Right kidney (tissue), 1 donor: ENCODE measurements around the gene HDAC4.
"Not testable (repeated sequence)": the region's sequence is repeated elsewhere in the genome, so short reads cannot be mapped to it uniquely, and the experiment has no call there.

Experiments used
- DNase-seq: peaks from one replicate; pipeline ENCODE4 v3.0.0-alpha.2; 2016

Gene HDAC4

DNA sequence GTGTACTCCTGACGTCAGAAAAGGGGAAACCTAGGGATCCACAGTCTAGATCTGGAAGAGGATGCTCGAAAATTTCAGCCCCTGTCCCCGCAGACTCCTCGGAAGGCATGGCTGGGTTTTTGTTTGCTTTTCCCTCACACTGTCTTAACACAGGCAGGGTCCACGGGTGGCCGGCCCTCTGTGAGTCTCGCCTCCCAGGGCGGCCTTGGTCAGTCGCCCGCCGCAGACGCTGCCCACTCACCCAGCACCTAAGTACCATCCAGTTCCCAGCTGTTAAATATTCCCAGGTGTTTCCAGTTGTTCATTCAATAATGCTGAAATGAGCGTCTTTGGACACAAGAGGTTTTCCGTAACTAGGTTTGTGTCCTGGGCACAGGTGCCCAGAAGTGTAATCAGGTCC, 359.8 kb downstream of the HDAC4 start:
- DNase-seq: no peak

DNA sequence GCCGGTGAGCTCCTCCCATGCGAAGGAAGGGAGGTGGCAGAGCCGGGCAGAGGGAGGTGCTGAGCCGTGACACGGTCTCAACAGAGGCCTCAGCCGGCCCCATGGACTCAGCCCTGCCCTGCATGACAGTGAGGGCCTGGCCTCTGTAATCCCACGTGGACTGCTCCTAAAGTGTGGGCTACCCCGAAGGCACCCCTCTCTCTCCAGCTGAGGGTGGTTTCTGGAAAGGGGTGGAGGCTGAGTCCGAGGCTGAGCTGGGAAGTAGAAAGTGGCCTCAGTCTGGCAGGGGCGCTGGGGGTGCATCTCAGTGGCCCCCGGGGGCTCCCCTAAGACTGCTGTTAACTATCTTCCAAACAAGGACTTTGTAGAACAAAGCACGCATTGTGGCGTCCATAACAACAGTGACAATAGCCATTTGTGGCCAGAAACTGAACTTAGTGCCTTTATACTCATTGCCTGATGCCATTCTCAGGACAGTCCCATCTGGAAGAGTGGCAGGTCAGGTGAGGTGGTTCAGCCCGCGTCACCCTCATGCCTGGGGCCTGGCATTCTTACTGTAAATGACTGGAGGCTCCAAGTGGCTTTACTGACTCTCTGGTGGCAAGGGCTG, 360.6 kb downstream of the HDAC4 start:
- DNase-seq: no peak

DNA sequence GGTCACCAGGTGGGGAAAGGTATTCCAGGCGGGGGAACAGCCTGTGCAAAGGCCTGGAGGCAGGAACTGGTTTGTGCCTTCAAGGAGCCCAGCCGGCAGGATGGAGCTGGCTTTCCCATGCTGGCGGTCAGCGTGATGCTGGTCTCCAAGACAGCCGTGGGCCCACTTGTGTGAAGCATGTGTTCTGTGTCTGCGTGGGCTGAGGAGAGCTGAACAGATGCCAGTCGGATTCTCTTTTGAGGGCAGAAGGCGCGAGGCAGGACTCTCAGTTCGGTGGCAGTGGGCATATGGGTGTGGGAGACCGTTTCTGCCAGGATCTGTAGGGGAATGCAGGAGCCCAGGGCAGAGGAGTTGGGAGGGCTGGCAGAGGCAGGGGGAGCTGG, 361.4 kb downstream of the HDAC4 start:
- no peak for DNase-seq

DNA sequence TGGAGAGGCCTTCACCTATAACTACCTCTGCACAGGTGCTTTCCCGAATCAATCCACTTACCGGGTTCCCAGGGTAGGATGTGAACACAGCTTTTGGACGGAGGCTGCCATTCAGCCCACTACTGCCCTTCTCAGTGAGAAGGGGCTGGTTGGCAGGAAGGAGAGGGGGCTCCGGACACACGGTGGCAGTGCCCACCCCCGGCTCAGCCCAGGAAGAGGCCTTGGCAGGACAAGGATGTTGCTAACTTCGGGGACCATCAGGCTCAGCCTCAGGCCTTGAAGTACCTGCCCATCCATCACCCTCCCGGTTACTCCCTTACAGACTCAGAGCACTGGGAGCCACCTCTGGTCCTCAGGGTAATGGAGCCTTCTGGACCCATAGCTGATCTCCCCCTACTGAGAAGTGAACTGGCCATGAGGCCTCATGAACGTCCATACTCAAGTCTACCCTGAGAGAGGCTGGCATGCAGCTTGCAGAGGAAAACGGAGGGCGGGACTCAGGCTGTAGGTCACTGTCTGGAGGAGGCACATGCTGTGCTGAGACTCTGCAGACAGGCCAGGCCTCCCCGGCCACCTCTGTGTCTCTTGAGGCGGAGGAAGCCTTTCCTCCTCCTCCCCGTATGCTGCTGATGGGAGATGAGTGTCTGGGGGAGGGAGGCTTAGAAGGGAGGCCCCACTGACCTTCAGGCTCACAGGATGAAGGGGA, 361.9 kb downstream of the HDAC4 start:
- DNase-seq: no peak

DNA sequence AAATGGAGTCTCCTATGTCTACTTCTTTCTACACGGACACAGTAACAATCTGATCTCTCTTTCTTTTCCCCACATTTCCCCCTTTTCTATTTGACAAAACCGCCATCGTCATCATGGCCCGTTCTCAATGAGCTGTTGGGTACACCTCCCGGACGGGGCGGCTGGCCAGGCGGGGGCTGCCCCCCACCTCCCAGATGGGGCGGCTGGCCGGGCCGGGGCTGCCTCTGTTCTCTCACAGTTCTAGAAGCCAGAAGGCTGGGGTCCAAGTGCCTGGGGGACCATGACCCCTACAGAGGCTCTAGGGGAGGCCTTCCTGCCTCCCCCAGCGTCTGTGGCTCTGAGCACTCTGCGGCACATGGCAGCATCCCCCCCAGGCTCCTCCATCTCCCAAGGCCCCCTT, 362.5 kb downstream of the HDAC4 start:
- DNase-seq: not testable (repeated sequence)

DNA sequence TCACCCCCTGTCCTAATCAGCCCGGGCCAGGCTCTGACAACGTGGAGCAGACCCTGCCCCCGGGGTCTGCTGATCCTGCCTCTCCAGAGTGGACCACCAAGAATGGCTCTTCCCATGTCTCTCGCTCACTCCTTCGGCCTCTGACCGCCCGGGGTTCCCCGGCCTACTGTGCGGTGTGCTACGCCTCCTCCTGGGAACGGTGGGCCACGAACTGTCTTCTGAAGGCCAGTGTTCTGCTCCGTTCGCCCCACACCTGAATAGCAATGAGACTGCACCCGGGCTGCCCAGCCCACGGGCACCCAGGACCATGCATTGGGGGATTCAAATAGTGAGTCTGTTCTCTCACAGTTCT, 363.3 kb downstream of the HDAC4 start:
- DNase-seq: no peak

DNA sequence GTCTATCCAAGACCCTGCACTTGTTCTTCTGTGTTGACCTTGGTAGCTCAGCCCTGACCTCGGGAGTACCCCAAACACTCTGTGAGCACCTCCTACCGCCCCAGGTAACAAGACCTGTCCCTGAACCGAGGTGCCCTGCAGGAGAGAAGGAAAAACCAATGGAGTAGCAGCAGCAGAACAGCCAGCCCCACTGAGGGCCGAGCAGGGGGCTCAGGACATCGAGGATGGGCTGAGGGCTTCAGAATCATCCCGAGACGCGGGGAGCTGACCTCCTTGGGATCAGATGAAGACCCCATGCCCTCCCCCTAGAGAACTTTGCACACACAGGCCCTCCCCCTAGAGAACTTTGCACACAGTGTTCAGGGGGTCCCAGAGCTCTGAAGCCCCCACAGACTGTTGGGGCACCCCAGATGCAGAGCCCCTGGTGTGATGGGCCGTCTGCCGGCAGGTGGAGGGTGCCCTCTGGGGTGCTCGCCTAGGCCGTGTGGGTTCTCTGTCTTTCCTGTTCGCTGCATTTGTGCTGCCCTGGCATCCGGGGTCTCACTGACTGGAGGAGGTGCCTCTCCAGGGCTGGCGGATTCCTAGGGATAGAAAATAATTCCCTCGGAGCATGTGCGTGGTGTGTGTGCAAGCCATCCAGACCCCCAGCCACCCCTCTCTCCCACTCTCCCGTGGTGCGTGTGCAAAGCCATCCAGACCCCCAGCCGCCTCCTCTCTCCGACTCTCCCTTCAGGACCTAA, 363.8 kb downstream of the HDAC4 start:
- DNase-seq: no peak

DNA sequence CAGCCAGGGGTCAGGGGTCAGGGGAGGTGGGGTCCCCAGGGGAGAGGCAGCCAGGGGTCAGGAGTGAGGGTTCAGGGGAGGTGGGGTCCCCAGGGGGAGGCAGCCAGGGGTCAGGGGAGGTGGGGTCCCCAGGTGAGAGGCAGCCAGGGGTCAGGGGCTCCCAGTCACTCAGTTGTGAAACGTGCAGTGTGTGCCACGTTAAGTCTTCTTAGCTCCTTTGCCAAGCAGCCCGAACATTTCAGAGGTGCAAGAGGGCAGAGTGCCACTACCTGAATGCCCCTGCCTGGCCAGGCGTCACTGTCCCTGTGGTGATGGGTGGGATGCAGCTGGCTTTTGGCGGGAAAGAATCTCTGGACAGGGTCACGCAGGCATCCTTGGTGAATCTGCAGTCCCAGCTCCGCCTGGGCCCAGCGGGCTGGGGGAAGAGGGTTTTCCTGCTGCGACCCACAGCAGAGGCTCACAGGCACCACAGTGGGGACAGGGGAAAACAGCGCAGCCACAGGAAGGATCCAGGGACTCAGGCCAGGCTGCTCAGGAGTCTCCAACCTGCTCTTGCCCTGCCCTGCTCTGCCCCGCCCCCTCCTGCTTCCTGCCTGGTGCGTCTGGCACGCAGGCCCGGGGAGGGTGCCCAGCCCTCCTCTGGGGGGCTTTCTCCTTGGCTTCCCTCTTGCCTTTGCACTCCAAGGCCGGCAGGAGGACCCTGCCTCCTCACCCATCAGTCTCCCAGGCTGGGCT, 364.7 kb downstream of the HDAC4 start:
- DNase-seq: no peak

DNA sequence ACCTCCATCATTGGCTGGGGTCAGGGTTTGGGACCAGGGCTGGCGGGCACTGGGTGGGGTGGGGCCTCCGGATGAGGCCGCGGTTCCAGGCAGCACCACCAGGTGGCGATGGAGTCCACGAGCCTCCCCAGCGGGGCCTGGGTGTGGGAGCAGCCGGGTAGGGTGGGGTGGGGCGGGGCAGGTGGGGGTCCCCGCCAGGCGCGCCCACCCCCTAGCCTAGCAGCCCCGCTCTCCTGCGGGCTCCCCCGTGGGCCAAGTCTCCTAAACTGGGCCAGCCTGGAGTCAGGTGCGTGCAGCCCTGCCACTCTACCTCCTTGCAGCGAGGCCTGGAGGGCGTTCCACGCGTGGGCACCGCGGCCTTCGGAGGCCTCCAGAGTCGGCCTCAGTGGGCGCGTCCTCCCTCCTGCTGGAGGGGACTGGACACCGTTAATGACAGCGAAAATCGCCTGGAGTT, 365.4 kb downstream of the HDAC4 start:
- no peak for DNase-seq

DNA sequence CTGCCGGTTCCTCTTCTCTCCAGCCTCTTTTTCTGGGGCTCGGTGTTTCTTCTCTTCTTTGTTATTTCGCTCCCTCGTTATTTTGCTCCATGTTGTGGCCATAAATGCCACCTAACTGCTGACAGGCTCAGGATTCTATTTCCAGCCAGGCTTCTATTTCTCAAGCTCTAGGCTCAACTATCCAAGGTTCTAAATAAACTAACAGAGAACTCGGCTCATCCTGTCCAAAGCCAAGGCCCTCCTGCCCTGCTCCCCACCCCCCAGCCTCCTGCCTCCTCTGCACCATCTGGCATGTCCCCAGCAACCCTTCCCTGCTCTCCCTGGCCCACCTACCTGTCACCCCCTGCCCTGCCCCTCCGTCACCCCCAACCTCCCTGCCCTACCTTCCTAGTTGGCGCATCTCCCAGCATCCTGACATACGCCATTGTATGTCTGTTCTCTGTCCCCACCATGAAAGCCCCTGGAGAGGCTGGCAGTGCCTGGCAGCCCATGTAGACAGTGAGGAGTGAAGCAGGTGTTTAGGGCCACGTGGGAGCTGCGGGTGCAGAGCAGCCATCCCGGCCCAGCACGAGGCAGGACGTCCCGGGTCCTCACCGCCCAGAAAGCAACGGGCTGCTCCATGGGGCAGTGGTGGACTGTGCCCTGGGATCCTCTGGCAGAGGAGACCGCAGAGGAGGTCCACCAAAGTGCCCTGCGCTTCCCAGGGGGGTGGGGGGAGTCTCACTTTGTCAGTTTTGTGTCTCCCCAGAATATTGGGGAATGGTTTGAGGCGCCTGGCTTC, 366.1 kb downstream of the HDAC4 start:
- DNase-seq: no peak

DNA sequence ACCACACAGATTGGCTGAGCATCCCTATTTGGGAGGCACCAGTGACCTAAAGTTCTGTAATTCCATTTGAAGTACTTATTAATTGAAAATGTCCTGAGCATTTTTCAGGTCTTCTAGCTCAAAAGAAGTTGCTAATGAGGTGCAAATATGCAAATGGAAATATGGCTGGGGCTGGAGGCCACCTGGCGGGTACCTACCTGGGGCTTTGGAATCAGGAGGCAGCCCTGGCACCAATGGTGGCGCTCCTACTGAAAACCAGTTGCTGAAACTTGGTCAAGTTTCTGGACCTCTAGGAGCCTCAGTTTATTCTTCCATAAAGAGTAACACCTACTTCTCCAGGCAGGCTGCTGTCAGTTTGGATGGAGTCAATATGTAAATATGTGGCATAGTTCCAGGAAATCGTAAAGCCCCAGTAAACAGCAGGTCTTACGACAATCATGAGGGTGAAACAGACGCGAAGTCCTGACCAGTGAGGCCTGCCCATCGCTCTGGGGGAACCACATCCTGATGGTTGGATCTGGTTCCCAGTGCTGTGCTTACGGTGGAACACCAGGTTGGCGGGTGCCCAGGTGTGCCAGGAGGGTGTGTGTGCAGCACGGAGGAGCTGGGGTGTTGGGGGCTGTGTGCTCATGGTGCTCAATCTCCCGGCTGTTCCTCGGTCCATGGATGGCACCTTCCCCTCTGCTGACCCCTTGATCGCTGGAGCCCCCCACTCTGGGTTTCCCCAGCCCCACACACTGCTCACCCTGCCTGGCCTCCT, 366.8 kb downstream of the HDAC4 start:
- no peak for DNase-seq

DNA sequence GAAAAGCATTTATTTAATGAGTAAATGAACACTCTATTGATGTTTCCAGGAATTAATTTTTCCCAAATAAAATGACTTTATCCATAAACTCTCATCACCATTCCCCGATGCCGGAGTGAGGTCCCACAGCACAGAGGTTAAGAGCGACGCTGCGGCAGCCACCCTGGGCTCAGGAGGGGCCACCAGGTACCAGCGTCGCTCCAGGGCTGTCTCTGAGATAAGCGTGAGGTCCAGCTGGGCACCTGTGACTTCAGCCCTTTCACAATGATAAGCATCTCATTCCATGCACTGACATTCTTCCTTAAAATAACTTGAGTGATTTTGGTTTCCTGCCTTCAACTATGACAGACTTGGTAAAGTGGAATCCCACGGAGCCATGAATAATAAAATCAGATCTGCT, 370.9 kb downstream of the HDAC4 start:
- no peak for DNase-seq

DNA sequence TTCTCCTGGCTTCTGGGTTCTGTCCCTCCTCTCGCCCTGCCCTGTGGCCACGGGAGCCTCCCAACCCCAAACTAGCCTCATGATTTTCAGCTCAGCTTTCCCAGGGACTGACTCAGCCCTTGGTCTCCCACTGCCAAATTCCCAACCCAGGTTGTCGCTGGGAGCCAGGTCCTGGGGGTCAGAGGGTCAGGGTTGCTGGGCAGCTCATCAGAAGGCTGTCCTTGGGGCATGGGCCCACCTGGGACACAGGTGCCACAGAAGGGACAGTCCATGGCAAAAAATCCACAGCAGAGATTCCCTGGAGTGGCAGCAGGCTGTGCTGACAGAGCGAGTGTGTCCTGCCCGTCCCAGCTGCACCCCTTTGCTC, 372.6 kb downstream of the HDAC4 start:
- DNase-seq: no peak

DNA sequence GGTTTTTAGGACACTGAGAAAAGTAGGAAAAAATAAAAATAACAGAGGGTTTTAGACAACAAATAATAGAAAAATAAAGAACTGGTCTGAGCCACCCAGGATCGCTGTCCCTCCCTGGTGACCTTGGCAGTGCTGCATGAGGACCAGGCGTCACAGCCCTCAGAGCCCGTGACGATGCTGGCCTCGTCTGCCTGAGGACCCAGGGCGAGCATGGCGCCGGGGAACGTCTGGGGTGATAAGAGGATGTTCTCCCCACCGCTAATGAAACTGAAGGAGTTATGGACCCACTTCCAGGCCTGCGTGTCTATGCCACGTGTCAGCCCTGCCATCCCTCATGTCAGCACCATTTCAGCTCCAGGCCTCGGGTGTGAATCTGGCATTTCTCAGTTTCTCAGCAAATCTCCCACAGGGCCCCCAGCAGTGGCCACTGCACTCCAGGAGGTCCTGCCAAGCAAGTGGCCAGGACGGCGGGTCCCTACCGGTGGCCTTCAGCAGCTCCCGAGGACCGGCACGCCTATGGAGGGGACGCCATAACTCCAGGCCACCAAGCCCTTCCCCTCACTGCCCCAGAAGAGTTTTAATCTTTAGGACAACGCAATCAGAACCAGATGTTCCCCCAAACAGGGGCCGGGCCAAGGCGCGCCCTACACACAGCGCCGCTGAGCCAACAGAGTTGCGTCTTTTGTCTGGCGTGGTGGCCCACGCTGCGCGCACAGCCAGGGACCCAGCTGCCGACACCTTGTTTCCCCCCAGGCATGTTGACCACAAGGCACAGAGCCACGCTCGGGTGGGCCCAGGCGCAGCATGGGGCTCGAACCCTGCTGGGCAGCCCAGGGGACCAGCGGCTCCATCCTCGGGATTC, 373.2 kb downstream of the HDAC4 start:
- DNase-seq: no peak

DNA sequence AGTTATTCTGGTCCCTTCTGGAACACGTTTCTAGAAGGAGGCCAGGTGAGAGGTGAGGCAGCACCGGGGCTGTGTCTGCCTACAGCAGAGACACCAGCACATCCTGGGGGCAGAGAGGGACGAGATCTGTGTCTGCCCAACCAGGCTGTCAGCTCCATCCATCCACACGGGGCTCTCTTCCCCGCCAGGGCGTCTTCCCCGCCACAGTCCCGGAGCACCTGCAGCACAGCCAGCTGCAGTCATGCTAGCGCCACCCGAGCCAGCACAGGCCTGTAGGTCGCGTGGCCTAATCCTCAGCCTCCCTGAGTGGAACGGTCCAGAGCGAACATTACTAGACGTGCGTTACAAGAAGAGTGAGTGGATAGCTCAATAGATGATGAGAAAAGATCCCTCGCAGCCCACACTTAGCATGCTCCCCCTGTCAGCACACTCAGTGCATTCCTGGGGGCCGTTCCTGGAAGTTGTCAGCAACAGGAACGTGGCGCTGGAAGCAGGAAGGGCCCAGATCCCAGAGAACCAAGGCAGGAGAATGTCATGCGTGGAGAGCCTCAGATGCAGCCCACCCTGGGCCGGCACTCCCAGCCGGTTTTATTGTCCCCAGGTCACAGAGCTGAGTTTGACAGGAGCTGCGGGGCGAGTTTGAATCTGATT, 374.0 kb downstream of the HDAC4 start:
- DNase-seq: no peak

DNA sequence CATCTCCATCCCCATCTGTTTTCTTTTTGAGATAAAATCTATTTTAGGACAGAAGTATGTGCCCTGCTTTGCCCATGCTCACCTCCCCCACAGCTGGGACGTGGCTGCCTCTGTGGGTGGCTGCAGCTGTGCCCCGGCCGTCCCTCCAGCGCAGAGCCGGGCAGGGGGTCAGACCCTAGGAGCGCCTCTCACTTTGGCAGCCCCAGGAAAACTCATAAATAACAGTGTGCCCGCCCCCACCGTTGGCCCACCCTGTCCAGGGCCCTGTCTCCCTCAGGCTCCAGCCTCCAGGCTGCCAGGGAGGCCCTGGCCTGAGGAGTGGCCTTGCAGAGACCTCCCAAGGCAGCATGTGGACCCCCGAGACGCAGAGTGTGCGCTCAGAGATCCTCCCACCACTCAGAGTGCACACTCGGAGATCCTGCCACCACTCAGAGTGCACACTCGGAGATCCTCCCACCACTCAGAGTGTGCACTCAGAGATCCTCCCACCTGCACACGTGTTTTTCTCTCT, 374.8 kb downstream of the HDAC4 start:
- no peak for DNase-seq

DNA sequence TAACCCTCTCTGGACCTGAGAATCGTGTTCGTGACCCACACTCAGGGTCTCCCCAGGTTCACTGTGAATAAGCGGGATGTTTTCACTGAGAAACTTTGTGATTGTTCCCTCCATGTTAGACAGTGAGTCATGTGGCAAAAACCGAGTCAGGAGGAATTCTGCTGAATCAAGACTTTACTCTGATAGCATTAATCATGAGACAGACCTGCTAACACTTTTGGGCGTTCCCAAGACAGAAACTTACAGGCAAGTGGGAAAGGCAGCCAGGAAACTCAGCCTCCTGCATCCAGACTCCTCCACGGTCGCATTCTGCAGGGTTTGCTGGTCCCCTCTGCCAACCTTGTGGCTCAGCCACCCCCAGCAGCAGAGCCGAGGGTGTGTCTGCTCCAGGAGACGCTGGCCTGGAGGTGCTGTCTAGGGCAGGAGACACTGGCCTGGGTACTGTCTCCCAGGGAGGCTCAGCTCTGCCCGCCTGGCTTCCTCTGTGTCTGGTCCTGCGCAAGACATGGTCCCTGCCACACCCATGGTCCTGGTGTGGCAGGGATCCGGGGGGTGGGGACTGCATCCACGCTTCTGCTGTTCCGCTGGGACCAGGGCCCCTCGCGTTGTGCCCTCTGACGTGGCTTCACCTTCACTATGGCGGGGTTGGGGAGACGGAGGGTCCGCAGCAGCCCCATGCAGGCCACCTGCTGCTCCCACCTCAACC, 375.6 kb downstream of the HDAC4 start:
- no peak for DNase-seq

DNA sequence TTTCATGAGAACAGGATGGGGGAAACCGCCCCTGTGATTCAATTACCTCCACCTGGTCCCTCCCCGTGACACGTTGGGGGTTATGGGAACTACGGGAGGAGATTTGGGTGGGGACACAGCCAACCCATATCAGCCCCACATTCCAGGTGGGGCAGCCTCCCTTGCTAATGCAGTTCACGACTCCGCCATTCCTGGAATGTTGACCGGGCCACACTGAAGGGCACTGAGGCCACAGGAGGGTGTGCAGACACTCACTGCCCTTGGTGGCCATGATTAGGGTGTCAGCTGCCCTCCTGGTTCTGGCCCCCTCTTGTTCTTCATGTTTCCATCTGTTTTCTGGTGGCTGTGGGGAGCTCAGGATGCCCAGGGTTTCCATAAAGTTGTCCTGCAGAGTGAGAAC, 376.6 kb downstream of the HDAC4 start:
- DNase-seq: no peak
